ENCODE results near the gene FBXO17.

Gene FBXO17

GRCh38 chr19:38985262-38985661, 9.7 kb upstream of the FBXO17 start:
- no peaks in the 10 kb centered on the region for H3K27me3 ChIP-seq (ENCODE audit: control insufficient read depth, insufficient read depth, low read length)
- H3K4me1 ChIP-seq = peaks cover 4% of the 10 kb centered on the region
- H3K4me2 ChIP-seq (ENCODE audit: low read length) = no peak overlapping the region
- no peaks in the 10 kb centered on the region for H3K36me3 ChIP-seq (ENCODE audit: control insufficient read depth, insufficient read depth, low read length)
- H3K9ac ChIP-seq = no peak overlapping the region
- no peak for TF ChIP-seq CTCF (IDR thresholded peaks at IDR 0.05)
- no peaks in the 10 kb centered on the region for H3K79me2 ChIP-seq
- no peak overlapping the region for H3K27ac ChIP-seq
- no peaks in the 10 kb centered on the region for H3K9me3 ChIP-seq (ENCODE audit: control insufficient read depth, low read length)
- no peak overlapping the region for H3K4me3 ChIP-seq (ENCODE audit: low read depth, low read length)
- no peak overlapping the region for H2AFZ ChIP-seq

DNA sequence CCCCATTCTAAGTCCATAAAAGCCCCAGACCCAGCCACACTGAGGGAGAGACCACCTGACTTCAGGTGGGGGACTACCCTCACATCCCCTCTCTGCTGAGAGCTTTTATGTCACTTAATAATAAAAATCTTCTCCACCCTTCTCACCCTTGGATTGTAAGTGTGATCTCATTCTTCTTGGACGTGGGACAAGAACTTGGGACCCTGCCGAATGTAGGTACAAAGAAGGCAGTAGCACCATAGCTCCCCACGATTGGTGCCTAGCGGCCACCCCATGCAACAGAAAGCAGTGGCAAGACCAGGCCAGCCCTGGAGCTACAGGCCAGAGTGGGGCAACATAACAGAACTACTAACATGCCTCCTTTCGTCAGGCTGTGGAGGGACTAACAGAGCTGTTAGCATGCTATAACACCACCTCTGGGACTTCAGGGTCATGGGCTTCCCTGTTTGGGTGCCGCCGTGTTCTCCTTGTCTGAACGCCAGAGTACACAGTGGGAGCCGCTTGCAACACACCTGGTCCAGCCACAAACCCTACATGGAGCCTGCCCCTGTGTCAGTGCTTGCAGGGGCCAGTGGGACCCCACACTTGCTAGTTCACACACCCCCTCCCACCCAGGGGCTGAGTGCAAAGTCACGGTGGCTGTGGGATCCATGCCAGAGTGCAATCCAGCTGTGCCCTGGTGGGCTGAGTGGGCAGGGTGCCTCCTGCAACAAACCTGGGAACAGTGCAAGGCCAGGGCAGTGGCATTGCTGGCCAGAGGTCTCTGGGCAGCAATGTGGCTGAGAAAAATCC, 5.2 kb upstream of the FBXO17 start:
- H3K27ac ChIP-seq = no peak overlapping the region
- H3K36me3 ChIP-seq (ENCODE audit: control insufficient read depth, insufficient read depth, low read length) = no peaks in the 10 kb centered on the region
- H3K4me2 ChIP-seq (ENCODE audit: low read length) = no peak overlapping the region
- H3K9ac ChIP-seq = no peak overlapping the region
- no peak overlapping the region for H3K4me3 ChIP-seq (ENCODE audit: low read depth, low read length)
- H3K9me3 ChIP-seq (ENCODE audit: control insufficient read depth, low read length) = no peaks in the 10 kb centered on the region
- no peaks in the 10 kb centered on the region for H3K4me1 ChIP-seq
- H3K27me3 ChIP-seq (ENCODE audit: control insufficient read depth, insufficient read depth, low read length) = no peaks in the 10 kb centered on the region
- no peaks in the 10 kb centered on the region for H3K79me2 ChIP-seq
- H2AFZ ChIP-seq = no peak overlapping the region
- TF ChIP-seq CTCF (IDR thresholded peaks at IDR 0.05) = no peak

DNA sequence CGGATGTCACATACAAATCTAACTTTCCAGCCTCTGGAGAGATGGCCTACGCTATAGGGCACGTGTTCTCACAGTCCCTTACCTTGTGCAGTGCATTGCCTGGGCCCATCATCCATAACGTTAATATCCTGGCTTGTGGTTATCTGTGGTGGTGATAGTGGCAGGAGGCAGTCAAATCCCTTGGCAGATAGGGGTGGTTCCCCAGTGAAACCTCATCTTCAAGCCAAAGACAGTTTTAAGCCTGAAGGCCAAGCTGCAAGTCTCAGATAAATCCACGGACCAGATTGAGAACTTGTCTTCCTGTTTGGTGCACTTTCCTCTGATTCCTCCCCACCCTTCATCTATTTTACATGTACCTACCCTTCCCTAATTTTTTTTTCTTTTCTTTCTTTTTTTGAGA, 4.3 kb upstream of the FBXO17 start:
- Histone ChIP-seq H3K79me2 (no peaks in the 10 kb centered on the region), H3K4me3 (ENCODE audit: low read depth, low read length) (no peak overlapping the region), H2AFZ (no peak overlapping the region), H3K4me1 (no peaks in the 10 kb centered on the region), H3K9me3 (ENCODE audit: control insufficient read depth, low read length) (no peaks in the 10 kb centered on the region), H3K36me3 (ENCODE audit: control insufficient read depth, insufficient read depth, low read length) (no peaks in the 10 kb centered on the region), H3K27me3 (ENCODE audit: control insufficient read depth, insufficient read depth, low read length) (no peaks in the 10 kb centered on the region), H3K9ac (no peak overlapping the region), H3K4me2 (ENCODE audit: low read length) (no peak overlapping the region), H3K27ac (no peak overlapping the region)
- TF ChIP-seq CTCF (IDR thresholded peaks at IDR 0.05) = no peak

DNA sequence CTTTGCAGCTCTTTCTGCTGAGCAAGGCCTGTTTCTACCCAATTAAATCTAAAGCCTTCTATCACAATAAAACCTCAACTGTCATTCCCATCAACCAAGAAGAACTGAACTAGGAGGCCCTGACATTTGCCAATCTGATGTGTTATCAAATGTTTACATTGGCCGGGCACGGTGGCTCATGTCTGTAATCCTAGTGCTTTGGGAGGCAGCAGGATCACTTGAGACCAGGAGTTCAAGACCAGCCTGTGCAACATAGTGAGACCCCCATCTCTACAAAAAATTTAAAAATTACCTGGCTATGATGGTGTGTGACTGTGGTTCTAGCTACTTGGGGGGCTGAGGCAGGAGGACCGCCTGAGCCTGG, 2.8 kb upstream of the FBXO17 start:
- Histone ChIP-seq H2AFZ (peak overlapping the region; percentile 71), H3K4me3 (ENCODE audit: low read depth, low read length) (no peak overlapping the region), H3K36me3 (ENCODE audit: control insufficient read depth, insufficient read depth, low read length) (no peaks in the 10 kb centered on the region), H3K9ac (no peak overlapping the region), H3K9me3 (ENCODE audit: control insufficient read depth, low read length) (no peaks in the 10 kb centered on the region), H3K4me2 (ENCODE audit: low read length) (peak overlapping the region; percentile 9), H3K27ac (peak overlapping the region; percentile 59), H3K79me2 (peaks cover 2% of the 10 kb centered on the region), H3K27me3 (ENCODE audit: control insufficient read depth, insufficient read depth, low read length) (no peaks in the 10 kb centered on the region), H3K4me1 (no peaks in the 10 kb centered on the region)
- TF ChIP-seq CTCF (IDR thresholded peaks at IDR 0.05) = no peak
